Natural killer cell treated with Interleukin-12 subunit alpha and Interleukin-12 subunit beta and Interleukin-15 and Interleukin-18, amount 100 ng/mL, for 72 hours (primary cell): ENCODE measurements around the gene MRPS18A. TPM values are rescaled to one million over a fixed set of nuclear protein-coding genes. Genes with fewer than 3 reads are reported as not detected.

ENCODE experiments used
- ATAC-seq, 2 donors: fragments of 150-1000 bp; cut with Tn5 transposase in 1 of 2; sonication (Bioruptor Pico), chemical (Tn5 transposase) in 1 of 2; 2 replicates each; pipeline ENCODE4 v1.10.0; 2021
- DNase-seq: peaks from one replicate; pipeline ENCODE4 v3.0.0; 2022; ENCODE audit warnings: low spot score
- H3K27ac Mint-ChIP-seq, 2 donors: 1 replicate in 1 of 2; 2 replicates in 1 of 2; pipeline ENCODE4 v1.8.0; 2022; ENCODE audit warnings: mixed read lengths in 2 of 2, mild to moderate bottlenecking in 1 of 2, moderate library complexity in 1 of 2
- H3K27me3 Mint-ChIP-seq, 2 donors: 1 replicate in 1 of 2; 2 replicates in 1 of 2; pipeline ENCODE4 v1.8.0; 2022; ENCODE audit warnings: mixed read lengths in 2 of 2
- H3K36me3 Mint-ChIP-seq: one replicate; pipeline ENCODE4 v1.8.0; 2022; ENCODE audit warnings: mixed read lengths
- H3K4me1 Mint-ChIP-seq, 2 donors: 1 replicate in 1 of 2; 2 replicates in 1 of 2; pipeline ENCODE4 v1.8.0; 2022; ENCODE audit warnings: low read depth in 2 of 2, mixed read lengths in 2 of 2, mild to moderate bottlenecking in 1 of 2
- H3K4me3 Mint-ChIP-seq: one replicate; pipeline ENCODE4 v1.8.0; 2022; ENCODE audit warnings: mixed read lengths
- H3K9me3 Mint-ChIP-seq: 2 replicates; pipeline ENCODE4 v1.8.0; 2022; ENCODE audit warnings: mixed read lengths
- total RNA-seq, 2 donors: library from RNA; stranded (reverse); gene quantifications; one replicate each; pipeline ENCODE4 v1.2.3, GENCODE V29; 2022

The MRPS18A gene
- total RNA-seq, 2 donors from 2014 or later, result 32.7 to 39.3 TPM

DNA sequence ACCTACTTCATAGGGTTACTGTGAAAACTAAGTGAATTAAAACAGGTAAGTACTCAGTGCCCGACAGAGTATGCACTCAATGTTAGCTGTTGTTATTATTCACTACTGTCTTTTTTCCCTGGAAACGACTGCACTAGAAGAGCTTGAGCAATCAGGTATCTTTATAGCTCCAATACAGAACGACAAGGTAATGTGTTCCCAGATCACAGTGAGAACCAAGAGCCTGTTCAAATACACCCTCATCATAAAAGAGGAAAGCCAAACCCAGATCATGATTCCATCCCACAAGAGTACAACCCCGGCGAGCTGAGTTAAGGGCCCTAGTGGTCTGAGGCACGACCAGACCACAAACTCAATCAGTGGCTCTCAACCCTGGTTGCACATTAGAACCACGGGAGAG, 9.8 kb downstream of the MRPS18A start:
- H3K9me3 Mint-ChIP-seq, result no peaks in the 10 kb centered on the region
- ATAC-seq, result no peak
- H3K4me3 Mint-ChIP-seq, result no peak overlapping the region
- H3K36me3 Mint-ChIP-seq, result peaks cover 5% of the 10 kb centered on the region
- peaks cover 1 to 10% of the 10 kb centered on the region in 2 donors for H3K4me1 Mint-ChIP-seq
- H3K27ac Mint-ChIP-seq, result no peak overlapping the region
- DNase-seq, result no peak
- no peaks in the 10 kb centered on the region for H3K27me3 Mint-ChIP-seq

- Mint-ChIP-seq H3K27ac (no peak overlapping the region), H3K9me3 (no peaks in the 10 kb centered on the region), H3K36me3 (peaks cover 5% of the 10 kb centered on the region), H3K27me3 (no peaks in the 10 kb centered on the region), H3K4me1 (peaks cover 0 to 7% of the 10 kb centered on the region in 2 donors), H3K4me3 (no peak overlapping the region)
- DNase-seq (no peak), ATAC-seq (no peak)
These were observed 10.5 kb downstream of the MRPS18A start for GRCh38 chr6:43676962-43677606.

GRCh38 chr6:43674921-43675320, 12.7 kb downstream of the MRPS18A start:
- DNase-seq (no peak), ATAC-seq (no peak)
- H3K36me3 Mint-ChIP-seq, result peaks cover 5% of the 10 kb centered on the region
- H3K27ac Mint-ChIP-seq, result no peak overlapping the region
- no peaks in the 10 kb centered on the region for H3K9me3 Mint-ChIP-seq
- no peaks in the 10 kb centered on the region for H3K27me3 Mint-ChIP-seq
- H3K4me3 Mint-ChIP-seq, result no peak overlapping the region
- H3K4me1 Mint-ChIP-seq, result no peaks in the 10 kb centered on the region

- no peaks in the 10 kb centered on the region for H3K27me3 Mint-ChIP-seq
- DNase-seq, result no peak
- no peak overlapping the region for H3K27ac Mint-ChIP-seq
- H3K9me3 Mint-ChIP-seq, result no peaks in the 10 kb centered on the region
- no peak overlapping the region for H3K4me3 Mint-ChIP-seq
- peaks cover 5% of the 10 kb centered on the region for H3K36me3 Mint-ChIP-seq
- H3K4me1 Mint-ChIP-seq, result no peaks in the 10 kb centered on the region
- no peak for ATAC-seq
These were observed 13.3 kb downstream of the MRPS18A start for GRCh38 chr6:43674291-43674690.

GRCh38 chr6:43673444-43674084, 14.0 kb downstream of the MRPS18A start:
- no peak for ATAC-seq
- H3K27ac Mint-ChIP-seq, result no peak overlapping the region
- no peaks in the 10 kb centered on the region for H3K4me1 Mint-ChIP-seq
- no peaks in the 10 kb centered on the region for H3K9me3 Mint-ChIP-seq
- no peak for DNase-seq
- no peaks in the 10 kb centered on the region for H3K27me3 Mint-ChIP-seq
- H3K36me3 Mint-ChIP-seq, result peaks cover 5% of the 10 kb centered on the region
- no peak overlapping the region for H3K4me3 Mint-ChIP-seq

- no peak for ATAC-seq
- Mint-ChIP-seq H3K27me3 (no peaks in the 10 kb centered on the region), H3K9me3 (no peaks in the 10 kb centered on the region), H3K4me1 (peaks cover 8 to 11% of the 10 kb centered on the region in 2 donors), H3K4me3 (no peak overlapping the region), H3K27ac (no peak overlapping the region), H3K36me3 (no peaks in the 10 kb centered on the region)
- DNase-seq, result no peak
These were observed 15.5 kb downstream of the MRPS18A start for GRCh38 chr6:43671801-43672690.

GRCh38 chr6:43671011-43671800, 16.4 kb downstream of the MRPS18A start:
- no peaks in the 10 kb centered on the region for H3K27me3 Mint-ChIP-seq
- H3K9me3 Mint-ChIP-seq, result no peaks in the 10 kb centered on the region
- H3K4me3 Mint-ChIP-seq, result no peak overlapping the region
- ATAC-seq (no peak), DNase-seq (no peak)
- peaks cover 10 to 13% of the 10 kb centered on the region in 2 donors for H3K4me1 Mint-ChIP-seq
- H3K27ac Mint-ChIP-seq, result no peak overlapping the region
- no peaks in the 10 kb centered on the region for H3K36me3 Mint-ChIP-seq

DNA sequence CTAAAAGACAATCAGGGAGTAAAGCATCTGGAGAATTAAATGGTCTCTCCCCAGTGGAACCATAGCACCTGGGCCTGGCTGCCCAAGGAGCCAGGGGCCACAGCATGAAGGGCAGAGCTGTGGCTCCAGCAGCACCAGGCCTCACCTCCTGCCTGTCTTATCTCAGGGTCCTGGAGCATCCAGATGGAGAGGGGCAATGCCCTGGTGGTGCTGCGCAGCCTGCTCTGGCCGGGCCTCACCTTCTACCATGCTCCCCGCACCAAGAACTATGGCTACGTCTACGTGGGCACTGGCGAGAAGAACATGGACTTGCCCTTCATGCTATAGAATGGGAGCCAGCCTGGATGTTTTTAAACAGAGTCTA, 17.0 kb downstream of the MRPS18A start:
- H3K4me1 Mint-ChIP-seq, result peaks cover 10 to 13% of the 10 kb centered on the region in 2 donors
- H3K27ac Mint-ChIP-seq, result peak overlapping the region in 1 of 2 donors; percentile 37
- H3K27me3 Mint-ChIP-seq, result no peaks in the 10 kb centered on the region
- DNase-seq, result no peak
- no peak overlapping the region for H3K4me3 Mint-ChIP-seq
- H3K9me3 Mint-ChIP-seq, result no peaks in the 10 kb centered on the region
- ATAC-seq, result no peak
- H3K36me3 Mint-ChIP-seq, result no peaks in the 10 kb centered on the region

- Mint-ChIP-seq H3K4me3 (no peak overlapping the region), H3K27me3 (no peaks in the 10 kb centered on the region), H3K36me3 (no peaks in the 10 kb centered on the region), H3K4me1 (peaks cover 10 to 13% of the 10 kb centered on the region in 2 donors), H3K27ac (peak overlapping the region in 1 of 2 donors; percentile 37), H3K9me3 (no peaks in the 10 kb centered on the region)
- DNase-seq (no peak), ATAC-seq (no peak)
These were observed 17.5 kb downstream of the MRPS18A start for GRCh38 chr6:43669922-43670622.

DNA sequence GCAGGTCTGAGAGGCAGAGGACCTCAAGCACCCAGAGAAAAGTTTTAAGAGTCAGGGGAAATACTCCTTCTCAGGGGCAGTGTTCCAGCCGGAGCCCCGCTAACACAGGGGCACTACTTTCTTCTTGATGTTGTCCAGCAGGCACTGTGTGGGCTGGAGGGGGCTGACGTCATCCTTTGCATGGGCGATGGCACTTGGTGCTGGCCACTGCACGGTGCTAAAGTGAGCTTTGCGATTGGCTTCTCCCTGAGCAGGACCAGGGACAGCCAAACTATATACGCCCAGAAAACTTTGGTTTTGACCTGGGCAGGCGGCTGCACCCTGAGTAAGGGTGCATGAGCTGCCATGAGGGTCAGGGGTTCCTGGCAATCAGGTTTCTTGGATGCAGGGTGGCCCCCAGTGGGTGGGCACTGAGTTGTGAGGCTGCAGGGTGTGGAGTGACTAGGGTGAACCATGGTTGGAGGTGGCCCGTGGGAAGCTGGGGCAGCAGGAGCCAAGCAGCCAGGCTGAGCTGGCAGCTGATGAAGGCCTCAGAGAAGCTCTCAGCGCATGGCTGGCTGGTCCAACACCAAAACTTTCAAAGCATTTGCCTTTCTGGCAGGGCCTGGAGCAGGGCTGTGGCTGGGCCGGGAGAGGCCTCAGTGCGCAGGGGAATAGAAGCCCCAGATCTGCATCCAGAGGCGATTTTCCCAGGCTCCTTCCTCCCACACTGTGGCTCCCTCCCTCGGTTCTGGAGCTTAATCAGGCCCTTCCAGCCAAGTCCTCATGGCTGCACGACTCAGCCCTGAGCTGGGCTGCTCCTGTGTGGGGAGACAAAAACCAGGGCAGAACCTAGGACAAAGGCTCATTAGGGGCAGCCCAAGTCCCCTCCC, 18.3 kb downstream of the MRPS18A start:
- H3K36me3 Mint-ChIP-seq, result no peaks in the 10 kb centered on the region
- H3K27ac Mint-ChIP-seq, result no peak overlapping the region
- no peak for DNase-seq
- no peak overlapping the region for H3K4me3 Mint-ChIP-seq
- ATAC-seq, result no peak
- peaks cover 10 to 13% of the 10 kb centered on the region in 2 donors for H3K4me1 Mint-ChIP-seq
- no peaks in the 10 kb centered on the region for H3K27me3 Mint-ChIP-seq
- H3K9me3 Mint-ChIP-seq, result no peaks in the 10 kb centered on the region

- Mint-ChIP-seq H3K27ac (peak overlapping the region in 1 of 2 donors; percentile 23), H3K36me3 (no peaks in the 10 kb centered on the region), H3K9me3 (no peaks in the 10 kb centered on the region), H3K4me3 (no peak overlapping the region), H3K27me3 (no peaks in the 10 kb centered on the region), H3K4me1 (peaks cover 10 to 13% of the 10 kb centered on the region in 2 donors)
- ATAC-seq (peak; percentile 60 to 61), DNase-seq (no peak)
These were observed 19.2 kb downstream of the MRPS18A start for GRCh38 chr6:43668151-43669028.
